ENCODE data around the gene GNAZ.
"Not testable (repeated sequence)": the region's sequence is repeated elsewhere in the genome, so short reads cannot be mapped to it uniquely, and the experiment has no call there.

Gene GNAZ

GRCh38 chr22:23121424-23121823 is 51.1 kb downstream of the GNAZ start:
- DNase-seq: no peak
- in situ Hi-C loops (cut with HindIII; ENCODE audit: low pct_ligation_motif_present, low pct_unique_long_range_greater_than_20kb, low sequenced_read_pairs): no loop called here

DNA sequence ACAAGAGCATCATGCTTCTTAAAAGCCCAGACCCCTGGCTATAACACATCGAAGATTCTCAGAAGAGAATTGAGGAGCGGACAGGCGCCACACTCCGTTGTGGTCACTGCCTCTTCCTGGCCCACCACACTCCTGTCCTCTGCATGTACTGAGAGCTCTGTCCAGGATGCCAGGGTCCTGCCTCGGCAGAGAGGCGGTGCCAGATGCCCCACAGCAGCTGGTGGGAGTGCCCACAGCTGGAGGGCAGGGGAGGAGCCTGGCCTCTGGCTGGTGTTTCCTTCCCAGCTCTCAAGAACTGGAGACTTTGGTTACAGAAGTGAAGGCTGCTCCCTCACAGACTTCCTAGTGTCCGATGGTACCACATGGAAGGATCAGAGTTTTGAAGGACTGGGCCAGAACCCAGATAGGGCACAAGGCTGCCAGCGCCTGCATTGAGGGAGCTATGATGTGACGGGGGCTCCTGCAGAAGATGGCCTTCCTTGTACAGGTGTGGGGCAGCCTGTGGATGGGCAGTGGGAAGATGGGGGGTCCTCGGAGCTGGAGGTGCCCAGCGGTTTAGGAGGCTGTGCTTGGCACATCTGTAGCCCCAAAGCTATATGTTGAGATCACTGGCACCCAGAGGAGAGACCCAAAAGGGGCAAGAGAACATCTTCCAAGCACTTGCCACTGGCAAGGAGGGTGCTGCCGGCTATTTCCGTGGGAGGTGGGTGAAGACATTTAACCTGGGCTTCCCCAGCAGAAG is 52.1 kb downstream of the GNAZ start:
- DNase-seq: no peak
- in situ Hi-C loops (cut with HindIII; ENCODE audit: low pct_ligation_motif_present, low pct_unique_long_range_greater_than_20kb, low sequenced_read_pairs): no loop called here

DNA sequence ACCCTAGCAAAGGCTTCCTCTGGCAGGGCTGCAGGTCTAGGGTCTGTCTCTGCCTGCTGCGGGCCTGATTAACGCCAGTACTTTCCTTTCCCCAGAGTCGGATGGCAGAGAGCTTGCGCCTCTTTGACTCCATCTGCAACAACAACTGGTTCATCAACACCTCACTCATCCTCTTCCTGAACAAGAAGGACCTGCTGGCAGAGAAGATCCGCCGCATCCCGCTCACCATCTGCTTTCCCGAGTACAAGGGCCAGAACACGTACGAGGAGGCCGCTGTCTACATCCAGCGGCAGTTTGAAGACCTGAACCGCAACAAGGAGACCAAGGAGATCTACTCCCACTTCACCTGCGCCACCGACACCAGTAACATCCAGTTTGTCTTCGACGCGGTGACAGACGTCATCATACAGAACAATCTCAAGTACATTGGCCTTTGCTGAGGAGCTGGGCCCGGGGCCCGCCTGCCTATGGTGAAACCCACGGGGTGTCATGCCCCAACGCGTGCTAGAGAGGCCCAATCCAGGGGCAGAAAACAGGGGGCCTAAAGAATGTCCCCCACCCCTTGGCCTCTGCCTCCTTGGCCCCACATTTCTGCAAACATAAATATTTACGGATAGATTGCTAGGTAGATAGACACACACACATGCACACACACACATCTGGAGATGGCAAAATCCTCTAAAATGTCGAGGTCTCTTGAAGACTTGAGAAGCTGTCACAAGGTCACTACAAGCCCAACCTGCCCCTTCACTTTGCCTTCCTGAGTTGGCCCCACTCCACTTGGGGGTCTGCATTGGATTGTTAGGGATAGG is 52.9 kb downstream of the GNAZ start:
- DNase-seq: no peak
- in situ Hi-C loops (cut with HindIII; ENCODE audit: low pct_ligation_motif_present, low pct_unique_long_range_greater_than_20kb, low sequenced_read_pairs): no loop called here

DNA sequence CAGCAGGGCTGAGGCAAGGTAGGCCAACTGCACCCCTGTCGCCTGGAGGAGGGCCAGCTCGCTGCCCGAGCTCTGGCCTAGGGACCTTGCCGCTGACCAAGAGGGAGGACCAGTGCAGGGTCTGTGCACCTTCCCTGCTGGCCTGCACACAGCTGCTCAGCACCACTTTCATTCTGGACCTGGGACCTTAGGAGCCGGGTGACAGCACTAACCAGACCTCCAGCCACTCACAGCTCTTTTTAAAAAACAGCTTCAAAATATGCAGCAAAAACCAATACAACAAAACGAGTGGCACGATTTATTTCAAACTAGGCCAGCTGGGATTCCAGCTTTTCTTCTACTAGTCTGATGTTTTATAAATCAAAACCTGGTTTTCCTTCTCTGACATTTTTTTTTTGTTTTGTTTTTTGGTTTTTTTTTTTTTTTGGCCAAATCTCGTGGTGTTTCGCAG is 53.5 kb downstream of the GNAZ start:
- DNase-seq: no peak
- in situ Hi-C loops (cut with HindIII; ENCODE audit: low pct_ligation_motif_present, low pct_unique_long_range_greater_than_20kb, low sequenced_read_pairs): no loop called here

DNA sequence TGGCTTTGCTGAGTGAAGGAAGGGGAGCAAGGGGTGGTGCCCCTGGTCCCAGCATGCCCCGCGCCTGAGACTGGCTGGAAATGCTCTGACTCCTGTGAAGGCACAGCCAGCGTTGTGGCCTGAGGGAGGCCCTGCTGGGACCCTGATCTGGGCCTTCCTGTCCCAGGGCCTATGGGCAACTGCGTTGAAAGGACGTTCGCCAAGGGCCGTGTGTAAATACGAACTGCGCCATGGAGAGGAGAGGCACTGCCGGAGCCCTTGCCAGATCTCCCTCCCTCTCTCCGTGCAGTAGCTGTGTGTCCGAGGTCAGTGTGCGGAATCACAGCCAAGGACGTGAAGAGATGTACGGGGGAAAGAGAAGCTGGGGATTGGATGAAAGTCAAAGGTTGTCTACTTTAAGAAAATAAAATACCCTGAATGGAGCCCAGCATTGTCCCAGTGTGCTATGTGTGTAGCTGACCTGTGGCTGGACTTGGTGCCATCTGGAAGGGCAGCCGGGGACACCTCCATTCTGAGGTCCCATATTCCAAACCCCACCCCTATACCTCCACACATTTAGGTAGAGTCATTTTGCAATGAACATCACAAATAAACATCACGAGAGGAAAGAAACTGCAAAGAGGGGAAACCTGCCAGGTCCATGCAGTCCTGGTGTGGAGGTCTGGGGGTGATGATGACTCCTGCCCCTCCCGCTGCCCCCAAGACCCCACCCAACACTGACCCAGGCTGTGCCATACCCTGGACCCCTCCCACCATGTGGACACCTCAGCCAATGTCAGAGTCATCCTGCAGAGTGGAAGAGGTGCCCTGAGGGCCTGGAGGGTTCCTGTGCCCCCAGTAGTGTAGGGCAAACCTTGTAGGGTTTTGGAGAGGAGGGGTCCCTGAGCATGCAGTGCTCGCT is 54.5 kb downstream of the GNAZ start:
- DNase-seq: no peak
- in situ Hi-C loops (cut with HindIII; ENCODE audit: low pct_ligation_motif_present, low pct_unique_long_range_greater_than_20kb, low sequenced_read_pairs): no loop called here

DNA sequence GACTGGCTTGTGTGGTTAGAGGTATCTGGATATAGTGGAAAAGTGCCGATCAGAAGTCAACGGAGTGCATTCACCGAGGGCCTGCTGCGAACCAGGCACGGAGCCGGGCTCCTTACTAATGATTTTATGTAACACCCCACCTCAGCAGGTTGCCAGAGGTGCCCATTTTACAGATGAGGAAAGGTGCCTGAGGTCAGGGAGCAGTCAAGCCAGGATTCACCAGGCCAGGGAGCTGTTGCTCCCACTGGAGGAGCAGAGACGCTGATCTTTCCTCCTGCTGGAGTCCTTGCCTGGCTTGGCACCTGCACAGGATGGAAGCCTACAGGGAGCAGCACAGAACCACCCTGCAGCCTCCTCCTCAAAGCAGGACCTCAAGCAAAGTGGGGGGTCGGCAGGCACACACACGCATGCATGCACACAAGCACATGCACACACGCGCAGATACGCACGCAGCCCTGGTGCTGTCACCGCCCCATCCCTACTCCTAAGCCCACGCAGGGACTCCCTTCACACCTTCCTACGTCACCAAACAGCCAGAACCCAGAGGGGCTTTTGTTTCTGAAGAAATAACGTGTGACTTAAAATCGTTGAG is 55.3 kb downstream of the GNAZ start:
- in situ Hi-C loops (cut with HindIII; ENCODE audit: low pct_ligation_motif_present, low pct_unique_long_range_greater_than_20kb, low sequenced_read_pairs): no loop called here

GRCh38 chr22:23126165-23127054 is 56.1 kb downstream of the GNAZ start:
- in situ Hi-C loops (cut with HindIII; ENCODE audit: low pct_ligation_motif_present, low pct_unique_long_range_greater_than_20kb, low sequenced_read_pairs): no loop called here
- no peak for DNase-seq

More for the DNA sequence above, 55.3 kb downstream of the GNAZ start:
- no peak for DNase-seq

DNA sequence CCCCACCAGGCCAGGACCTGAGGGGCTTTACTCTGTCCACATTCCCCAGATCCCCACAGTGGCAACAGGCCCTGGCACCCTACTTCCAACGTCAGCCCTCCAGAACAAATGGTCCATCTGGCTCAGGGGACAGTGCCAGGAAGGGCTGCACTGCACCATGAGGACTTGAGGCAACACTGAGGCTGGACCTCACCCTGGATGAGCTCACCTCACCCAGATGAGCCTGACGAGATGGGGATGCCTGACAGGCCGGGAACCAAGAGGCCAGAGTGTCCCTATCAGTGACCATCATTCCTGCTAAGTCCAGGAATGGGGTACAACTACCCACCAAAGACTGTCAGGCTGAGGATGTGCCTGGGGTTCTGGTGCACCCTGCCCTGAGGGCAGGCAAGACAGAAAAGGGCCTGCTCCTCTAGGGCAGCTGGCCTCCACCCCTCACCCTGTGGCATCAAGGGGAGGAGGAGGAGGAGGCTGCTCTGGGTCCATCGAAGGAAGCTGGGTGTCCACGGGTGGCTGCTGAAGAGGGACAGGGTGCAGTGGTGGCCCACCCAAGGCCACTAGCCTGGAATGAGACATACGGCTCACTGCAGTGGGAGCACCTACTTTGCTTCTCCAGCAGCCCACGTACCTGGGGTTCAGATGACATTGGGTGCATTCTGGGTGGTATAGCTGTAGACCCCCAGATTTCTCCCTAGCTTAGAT is 56.9 kb downstream of the GNAZ start:
- DNase-seq: no peak
- in situ Hi-C loops (cut with HindIII; ENCODE audit: low pct_ligation_motif_present, low pct_unique_long_range_greater_than_20kb, low sequenced_read_pairs): no loop called here

GRCh38 chr22:23127788-23128187 is 57.5 kb downstream of the GNAZ start:
- in situ Hi-C loops (cut with HindIII; ENCODE audit: low pct_ligation_motif_present, low pct_unique_long_range_greater_than_20kb, low sequenced_read_pairs): no loop called here

GRCh38 chr22:23128269-23129108 is 58.2 kb downstream of the GNAZ start:
- in situ Hi-C loops (cut with HindIII; ENCODE audit: low pct_ligation_motif_present, low pct_unique_long_range_greater_than_20kb, low sequenced_read_pairs): no loop called here
- peak; percentile 43 for DNase-seq

More at GRCh38 chr22:23127788-23128187, 57.5 kb downstream of the GNAZ start:
- DNase-seq: no peak

DNA sequence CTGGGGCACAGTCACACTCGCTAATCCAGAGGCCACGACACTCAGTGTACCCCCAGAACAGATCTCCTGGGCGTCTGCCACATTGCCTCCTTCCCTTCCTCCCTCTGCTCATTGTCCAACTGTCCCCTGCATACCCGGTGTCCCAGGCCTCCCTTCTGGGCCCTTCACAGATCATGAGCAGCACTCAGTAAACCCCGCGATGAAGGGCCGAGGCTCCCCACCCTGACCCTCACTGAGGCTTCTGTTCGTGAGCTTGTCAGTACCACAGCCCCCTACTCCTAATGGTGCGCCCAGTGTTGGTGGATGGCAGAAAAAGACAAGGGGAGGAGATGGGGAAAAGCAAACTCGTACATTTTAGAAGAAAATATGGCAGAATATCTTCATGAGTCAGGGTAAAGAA is 58.8 kb downstream of the GNAZ start:
- no peak for DNase-seq
- in situ Hi-C loops (cut with HindIII; ENCODE audit: low pct_ligation_motif_present, low pct_unique_long_range_greater_than_20kb, low sequenced_read_pairs): no loop called here

DNA sequence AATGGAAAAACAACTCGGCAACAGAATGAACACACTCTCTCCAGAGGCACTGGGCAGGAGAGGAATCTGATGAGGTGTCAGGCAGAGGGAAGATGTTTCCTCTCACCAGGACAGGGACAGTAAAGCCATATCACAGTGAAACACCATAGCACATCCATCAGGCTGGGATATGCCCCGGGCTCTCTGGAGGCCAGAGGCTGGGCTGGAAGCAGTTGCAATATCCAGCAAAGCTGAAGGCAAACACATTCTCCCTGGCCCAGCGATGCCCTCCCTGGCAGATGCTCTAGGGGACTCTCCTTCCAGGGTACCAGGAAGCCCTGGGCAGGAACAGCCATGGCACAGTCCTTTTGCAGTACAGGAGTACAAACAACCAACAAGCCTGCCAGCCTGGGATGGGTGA is 60.4 kb downstream of the GNAZ start:
- in situ Hi-C loops (cut with HindIII; ENCODE audit: low pct_ligation_motif_present, low pct_unique_long_range_greater_than_20kb, low sequenced_read_pairs): no loop called here
- DNase-seq: no peak

GRCh38 chr22:23131931-23132330 is 61.6 kb downstream of the GNAZ start:
- no peak for DNase-seq
- in situ Hi-C loops (cut with HindIII; ENCODE audit: low pct_ligation_motif_present, low pct_unique_long_range_greater_than_20kb, low sequenced_read_pairs): no loop called here

GRCh38 chr22:23132376-23133091 is 62.2 kb downstream of the GNAZ start:
- in situ Hi-C loops (cut with HindIII; ENCODE audit: low pct_ligation_motif_present, low pct_unique_long_range_greater_than_20kb, low sequenced_read_pairs): no loop called here

GRCh38 chr22:23133922-23134321 is 63.6 kb downstream of the GNAZ start:
- no peak for DNase-seq
- in situ Hi-C loops (cut with HindIII; ENCODE audit: low pct_ligation_motif_present, low pct_unique_long_range_greater_than_20kb, low sequenced_read_pairs): no loop called here

More at GRCh38 chr22:23132376-23133091, 62.2 kb downstream of the GNAZ start:
- no peak for DNase-seq

DNA sequence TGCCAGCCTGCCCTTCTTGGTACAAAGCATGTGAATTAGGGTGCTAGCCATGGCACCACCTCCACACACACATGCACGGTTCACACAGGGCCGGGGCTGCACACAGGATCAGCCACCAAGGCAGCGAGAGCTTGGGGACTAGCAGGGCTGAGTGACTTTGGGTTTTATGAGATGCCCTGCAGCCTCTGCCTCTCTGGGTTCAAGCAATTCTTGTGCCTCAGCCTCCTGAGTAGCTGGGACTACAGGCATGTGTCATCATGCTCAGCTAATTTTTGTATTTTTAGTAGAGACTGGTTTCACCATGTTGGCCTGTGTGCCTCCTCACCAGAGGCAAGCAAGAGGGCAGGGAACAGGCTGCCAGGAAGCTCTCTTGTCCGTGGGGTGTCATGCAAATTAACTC is 66.7 kb downstream of the GNAZ start:
- DNase-seq; in situ Hi-C loops (cut with HindIII; ENCODE audit: low pct_ligation_motif_present, low pct_unique_long_range_greater_than_20kb, low sequenced_read_pairs): not testable (repeated sequence)

Measured in ACHN (cell line).